ENCODE measurements around the gene TLR4. TPM values are rescaled to one million over a fixed set of nuclear protein-coding genes. Genes with fewer than 3 reads are reported as not detected.

Gene TLR4
- total RNA-seq (1 to 10 TPM in 1 of 2 donors, under 1 TPM in 1; 0.39 to 1.8 TPM), total RNA-seq (0 to 0.08 reads per million in 2 donors)

DNA sequence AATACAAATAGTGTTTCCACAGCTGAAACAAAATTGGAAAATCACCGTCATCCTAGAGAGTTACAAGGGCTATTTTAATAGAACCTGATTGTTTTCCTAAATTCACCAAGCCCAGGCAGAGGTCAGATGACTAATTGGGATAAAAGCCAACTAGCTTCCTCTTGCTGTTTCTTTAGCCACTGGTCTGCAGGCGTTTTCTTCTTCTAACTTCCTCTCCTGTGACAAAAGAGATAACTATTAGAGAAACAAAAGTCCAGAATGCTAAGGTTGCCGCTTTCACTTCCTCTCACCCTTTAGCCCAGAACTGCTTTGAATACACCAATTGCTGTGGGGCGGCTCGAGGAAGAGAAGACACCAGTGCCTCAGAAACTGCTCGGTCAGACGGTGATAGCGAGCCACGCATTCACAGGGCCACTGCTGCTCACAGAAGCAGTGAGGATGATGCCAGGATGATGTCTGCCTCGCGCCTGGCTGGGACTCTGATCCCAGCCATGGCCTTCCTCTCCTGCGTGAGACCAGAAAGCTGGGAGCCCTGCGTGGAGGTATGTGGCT, at the start of gene TLR4:
Gene TLR4, plus strand, starts transcription at position 380 of the 552 bp plus-strand sequence. Its CDS starts 70 bp downstream, at position 450.
- H3K9me3 ChIP-seq (ENCODE audit: control insufficient read depth, low read length, poor library complexity, severe bottlenecking): no peaks in the 10 kb centered on the region
- Mint-ChIP-seq H3K27me3 (no peaks in the 10 kb centered on the region), H3K27ac (no peak within 1 kb of the TSS), H3K36me3 (ENCODE audit: low read depth) (no peaks in the 10 kb centered on the region), H3K4me1 (peaks cover 3% of the 10 kb centered on the region), H3K4me3 (no peak within 1 kb of the TSS)
- peak; percentile 69 for ATAC-seq
- DNase-seq: no peak

DNA sequence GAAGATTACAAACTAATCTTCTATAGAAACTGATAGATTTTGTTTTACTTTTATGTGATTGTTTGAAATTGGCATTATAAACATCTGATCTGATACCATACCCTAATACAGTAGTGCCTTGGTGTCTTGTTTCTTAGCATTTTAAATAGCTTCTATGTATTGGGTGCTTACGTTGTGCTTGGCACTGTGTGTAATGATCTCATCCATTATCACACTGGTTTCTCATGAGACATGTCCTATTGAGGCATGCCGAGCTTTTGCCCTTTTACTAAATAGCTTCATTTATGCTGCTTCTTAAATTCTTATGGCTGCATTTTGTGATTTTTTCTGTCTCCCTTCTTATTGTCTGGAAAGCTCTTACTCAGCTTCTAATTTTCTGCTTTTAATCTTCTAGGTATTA, 48.2 kb upstream of the TLR4 start:
- no peaks in the 10 kb centered on the region for H3K9me3 ChIP-seq (ENCODE audit: control insufficient read depth, low read length, poor library complexity, severe bottlenecking)
- H3K4me1 Mint-ChIP-seq: no peaks in the 10 kb centered on the region
- no peak for DNase-seq
- H3K27me3 Mint-ChIP-seq: peaks cover 19% of the 10 kb centered on the region
- ATAC-seq: no peak
- H3K27ac Mint-ChIP-seq: no peak overlapping the region
- no peaks in the 10 kb centered on the region for H3K36me3 Mint-ChIP-seq (ENCODE audit: low read depth)
- no peak overlapping the region for H3K4me3 Mint-ChIP-seq

DNA sequence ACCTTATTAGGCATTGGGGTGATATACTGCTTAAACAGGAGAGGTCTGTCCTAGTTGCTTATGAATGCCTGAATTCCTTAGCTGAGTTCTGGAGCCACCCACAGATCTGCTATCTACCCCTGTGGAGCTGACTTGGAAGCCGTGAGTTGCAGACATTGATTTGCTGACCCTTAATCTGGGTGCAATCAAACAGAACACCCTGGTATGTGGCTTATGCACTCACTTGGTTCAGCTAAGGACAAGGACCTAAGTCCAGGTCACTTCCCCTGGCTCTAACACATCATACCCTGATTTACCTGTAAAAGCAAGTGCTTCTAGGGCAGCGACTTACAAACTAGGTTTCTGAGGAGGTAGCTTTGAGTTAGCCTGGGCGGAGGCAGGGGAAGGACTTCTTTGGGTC, 41.6 kb upstream of the TLR4 start:
- Mint-ChIP-seq H3K4me1 (no peaks in the 10 kb centered on the region), H3K36me3 (ENCODE audit: low read depth) (no peaks in the 10 kb centered on the region), H3K27me3 (peaks cover 6% of the 10 kb centered on the region), H3K4me3 (no peak overlapping the region), H3K27ac (no peak overlapping the region)
- ATAC-seq (no peak), DNase-seq (no peak)
- H3K9me3 ChIP-seq (ENCODE audit: control insufficient read depth, low read length, poor library complexity, severe bottlenecking): no peaks in the 10 kb centered on the region

DNA sequence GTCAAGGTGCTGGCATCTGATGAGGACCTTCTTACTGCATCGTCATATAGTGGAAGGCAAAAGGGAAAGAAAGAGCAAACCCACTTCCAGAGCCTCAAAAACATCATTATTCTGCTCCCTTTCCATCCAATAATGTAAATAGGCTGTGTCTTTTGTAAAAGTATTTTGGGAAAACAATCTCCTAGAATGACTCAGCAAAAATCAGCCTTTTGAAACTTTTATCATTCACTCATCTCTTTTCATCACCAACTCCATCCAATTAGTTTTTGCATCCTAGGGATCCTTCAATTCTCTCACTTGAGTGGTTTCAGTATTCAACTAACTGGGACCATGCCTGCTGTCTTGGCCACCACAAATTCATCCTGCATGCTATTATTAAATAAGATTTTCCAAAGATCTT, 39.8 kb upstream of the TLR4 start:
- ATAC-seq (no peak), DNase-seq (no peak)
- no peaks in the 10 kb centered on the region for H3K36me3 Mint-ChIP-seq (ENCODE audit: low read depth)
- H3K4me3 Mint-ChIP-seq: no peak overlapping the region
- H3K27me3 Mint-ChIP-seq: peaks cover 6% of the 10 kb centered on the region
- H3K27ac Mint-ChIP-seq: no peak overlapping the region
- H3K4me1 Mint-ChIP-seq: no peaks in the 10 kb centered on the region
- H3K9me3 ChIP-seq (ENCODE audit: control insufficient read depth, low read length, poor library complexity, severe bottlenecking): no peaks in the 10 kb centered on the region

DNA sequence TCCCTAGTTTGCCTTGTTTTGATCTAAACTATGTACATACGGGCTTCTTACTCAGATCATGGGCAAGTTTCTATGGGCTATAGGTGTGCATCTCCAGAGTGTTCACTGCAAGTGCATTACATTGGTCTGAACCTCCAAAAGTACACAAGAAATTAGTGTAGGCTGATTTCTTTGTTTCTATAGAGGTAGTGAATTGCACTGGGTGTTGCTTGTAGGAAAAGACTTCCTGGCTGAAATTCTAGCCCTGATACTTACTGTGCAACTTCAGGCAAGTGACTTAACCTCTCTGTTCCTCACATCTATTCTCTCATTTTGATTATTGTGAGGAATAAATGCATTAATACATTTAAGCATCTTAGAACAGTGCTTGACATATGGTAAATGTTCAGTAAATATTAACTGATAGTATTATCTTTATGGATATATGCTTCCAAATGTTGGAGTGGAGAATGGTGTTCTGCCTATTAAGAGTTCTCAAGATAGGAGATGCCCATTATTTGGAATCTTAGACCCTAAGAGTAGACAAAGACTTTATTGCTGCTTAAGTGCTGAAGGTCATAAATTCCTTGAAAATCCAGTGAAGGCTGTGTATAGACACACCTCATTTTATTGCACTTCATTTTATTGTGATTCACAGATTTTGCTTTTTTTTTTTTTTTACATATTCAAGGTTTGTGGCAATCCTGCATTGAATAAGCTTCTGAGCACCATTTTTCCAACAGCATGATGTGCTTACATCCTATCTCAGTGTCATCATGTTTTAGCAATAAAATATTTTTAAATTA, 38.4 kb upstream of the TLR4 start:
- no peaks in the 10 kb centered on the region for H3K9me3 ChIP-seq (ENCODE audit: control insufficient read depth, low read length, poor library complexity, severe bottlenecking)
- Mint-ChIP-seq H3K27ac (no peak overlapping the region), H3K4me3 (no peak overlapping the region), H3K4me1 (no peaks in the 10 kb centered on the region), H3K27me3 (no peaks in the 10 kb centered on the region), H3K36me3 (ENCODE audit: low read depth) (no peaks in the 10 kb centered on the region)
- DNase-seq (no peak), ATAC-seq (no peak)

DNA sequence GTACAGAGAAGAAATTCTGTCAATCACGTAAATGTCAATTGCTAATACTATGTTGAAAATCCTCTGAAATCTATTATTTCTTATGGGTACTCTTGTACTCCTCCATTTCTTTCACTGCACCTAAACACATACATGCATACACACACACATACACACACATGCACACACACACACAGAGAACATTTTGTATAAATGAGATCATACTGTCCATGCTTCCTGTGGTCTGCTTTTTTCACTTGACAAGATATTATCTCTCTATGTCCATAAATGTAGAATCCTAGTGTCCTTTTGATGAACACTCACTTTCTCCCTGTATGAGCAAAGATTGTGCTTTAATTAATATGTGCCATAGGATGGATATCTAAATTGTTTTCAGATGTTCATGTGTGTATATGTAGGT, 32.7 kb upstream of the TLR4 start:
- ATAC-seq (no peak), DNase-seq (no peak)
- no peak overlapping the region for H3K4me3 Mint-ChIP-seq
- no peaks in the 10 kb centered on the region for H3K36me3 Mint-ChIP-seq (ENCODE audit: low read depth)
- no peaks in the 10 kb centered on the region for H3K4me1 Mint-ChIP-seq
- H3K27ac Mint-ChIP-seq: no peak overlapping the region
- H3K27me3 Mint-ChIP-seq: no peaks in the 10 kb centered on the region
- no peaks in the 10 kb centered on the region for H3K9me3 ChIP-seq (ENCODE audit: control insufficient read depth, low read length, poor library complexity, severe bottlenecking)

DNA sequence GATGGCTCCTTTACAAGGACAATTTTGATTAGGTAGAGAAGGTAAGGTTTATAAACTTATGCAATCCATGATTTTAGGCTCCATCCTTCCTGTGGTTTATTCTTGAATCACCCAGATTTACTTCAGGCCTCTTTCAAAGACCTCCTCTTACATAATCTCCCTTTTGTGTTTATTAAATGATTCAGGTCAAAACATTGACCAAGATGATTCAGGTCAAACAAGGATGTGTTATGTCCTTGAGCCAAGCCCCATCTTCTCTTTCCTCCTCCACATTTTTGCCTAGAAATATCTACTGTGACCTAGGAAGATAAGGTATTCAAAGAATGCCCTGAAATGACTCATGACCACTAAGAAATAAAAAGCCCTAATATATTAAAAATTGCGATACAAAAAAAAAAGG, 31.8 kb upstream of the TLR4 start:
- H3K9me3 ChIP-seq (ENCODE audit: control insufficient read depth, low read length, poor library complexity, severe bottlenecking): no peaks in the 10 kb centered on the region
- no peak for ATAC-seq
- no peaks in the 10 kb centered on the region for H3K36me3 Mint-ChIP-seq (ENCODE audit: low read depth)
- no peaks in the 10 kb centered on the region for H3K27me3 Mint-ChIP-seq
- DNase-seq: no peak
- H3K4me1 Mint-ChIP-seq: no peaks in the 10 kb centered on the region
- H3K27ac Mint-ChIP-seq: no peak overlapping the region
- H3K4me3 Mint-ChIP-seq: no peak overlapping the region

DNA sequence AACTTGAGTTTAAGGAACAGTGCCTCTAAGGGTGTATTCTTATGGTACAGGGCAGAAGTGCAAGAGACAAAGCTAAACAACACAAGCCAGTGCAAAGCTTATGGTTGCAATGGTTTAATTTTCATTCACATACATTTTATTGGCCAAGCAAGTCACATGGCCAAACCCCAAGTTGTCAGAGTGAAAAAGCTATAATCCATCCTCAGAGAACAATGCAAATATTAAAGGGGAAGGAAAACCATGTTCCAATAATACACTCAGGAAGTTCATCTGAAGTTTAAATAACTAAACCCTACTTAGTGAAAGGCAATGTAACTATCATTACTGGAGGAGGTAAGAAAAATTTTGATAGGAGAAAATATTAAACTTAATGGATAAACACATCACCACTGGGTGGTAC, 26.6 kb upstream of the TLR4 start:
- Mint-ChIP-seq H3K4me1 (no peaks in the 10 kb centered on the region), H3K27me3 (no peaks in the 10 kb centered on the region), H3K36me3 (ENCODE audit: low read depth) (no peaks in the 10 kb centered on the region), H3K4me3 (no peak overlapping the region), H3K27ac (no peak overlapping the region)
- DNase-seq (no peak), ATAC-seq (no peak)
- H3K9me3 ChIP-seq (ENCODE audit: control insufficient read depth, low read length, poor library complexity, severe bottlenecking): no peaks in the 10 kb centered on the region

DNA sequence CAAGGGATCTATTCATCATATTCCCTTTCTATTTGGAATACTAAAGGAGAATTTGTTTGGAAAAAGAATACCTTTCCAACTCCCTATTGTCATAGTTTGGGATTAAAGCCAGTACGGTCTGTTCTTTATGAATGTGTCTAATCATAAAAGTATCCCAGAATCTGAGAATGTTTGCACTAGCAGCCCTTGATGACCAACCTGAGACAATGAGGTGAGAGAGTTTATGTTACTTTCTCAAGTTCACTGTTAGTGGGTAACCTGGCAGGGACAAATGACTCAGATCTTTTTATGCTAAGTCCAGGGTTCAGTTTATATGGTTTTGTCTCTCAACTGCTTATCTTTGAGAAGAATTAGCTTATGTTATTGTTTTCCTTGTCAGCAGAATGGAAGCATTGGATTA, 25.3 kb upstream of the TLR4 start:
- Mint-ChIP-seq H3K27me3 (no peaks in the 10 kb centered on the region), H3K27ac (no peak overlapping the region), H3K4me1 (no peaks in the 10 kb centered on the region), H3K4me3 (no peak overlapping the region), H3K36me3 (ENCODE audit: low read depth) (no peaks in the 10 kb centered on the region)
- DNase-seq (no peak), ATAC-seq (no peak)
- H3K9me3 ChIP-seq (ENCODE audit: control insufficient read depth, low read length, poor library complexity, severe bottlenecking): no peaks in the 10 kb centered on the region

DNA sequence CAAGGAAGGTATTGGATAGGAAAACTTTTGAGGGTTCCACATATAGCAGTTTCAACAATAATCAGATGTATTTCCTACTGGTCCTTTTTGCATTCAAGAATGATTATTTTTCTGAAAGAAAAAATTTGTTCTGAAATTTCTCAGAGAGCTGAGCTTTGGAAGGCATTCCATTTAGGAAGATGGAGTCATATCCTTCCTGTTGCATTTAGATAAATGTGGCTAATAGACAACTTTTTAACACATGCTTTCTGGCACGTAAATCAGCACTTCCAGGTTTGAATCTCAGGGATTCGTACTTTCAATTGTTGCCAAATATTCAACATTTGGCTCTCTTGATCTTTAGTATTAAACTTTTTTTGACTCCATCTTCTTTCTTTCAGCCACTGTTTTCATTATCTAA, 24.8 kb upstream of the TLR4 start:
- DNase-seq (no peak), ATAC-seq (no peak)
- H3K4me3 Mint-ChIP-seq: no peak overlapping the region
- no peak overlapping the region for H3K27ac Mint-ChIP-seq
- H3K36me3 Mint-ChIP-seq (ENCODE audit: low read depth): no peaks in the 10 kb centered on the region
- H3K4me1 Mint-ChIP-seq: no peaks in the 10 kb centered on the region
- H3K27me3 Mint-ChIP-seq: no peaks in the 10 kb centered on the region
- no peaks in the 10 kb centered on the region for H3K9me3 ChIP-seq (ENCODE audit: control insufficient read depth, low read length, poor library complexity, severe bottlenecking)

DNA sequence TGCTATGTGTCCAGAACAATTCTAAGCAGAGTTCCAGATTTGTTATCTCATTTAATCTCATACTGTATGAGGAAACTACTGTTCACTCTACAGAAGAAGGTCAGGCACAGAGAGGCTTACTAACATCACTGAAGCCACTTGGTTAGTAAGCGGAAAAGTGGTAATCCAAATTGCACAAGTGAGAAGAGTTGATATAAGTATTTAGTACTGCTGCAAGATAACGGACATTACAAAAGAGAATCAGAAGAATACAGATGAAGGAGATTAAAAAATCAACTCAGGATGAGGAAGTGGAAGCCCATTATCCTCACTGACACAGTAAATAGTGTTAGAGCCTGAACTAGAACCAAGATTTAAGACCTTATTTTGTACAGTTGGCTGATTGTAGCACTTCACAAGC, 22.3 kb upstream of the TLR4 start:
- Mint-ChIP-seq H3K27ac (no peak overlapping the region), H3K36me3 (ENCODE audit: low read depth) (peaks cover 2% of the 10 kb centered on the region), H3K4me1 (no peaks in the 10 kb centered on the region), H3K27me3 (peaks cover 9% of the 10 kb centered on the region), H3K4me3 (no peak overlapping the region)
- ATAC-seq: peak; percentile 27
- H3K9me3 ChIP-seq (ENCODE audit: control insufficient read depth, low read length, poor library complexity, severe bottlenecking): no peaks in the 10 kb centered on the region
- no peak for DNase-seq

DNA sequence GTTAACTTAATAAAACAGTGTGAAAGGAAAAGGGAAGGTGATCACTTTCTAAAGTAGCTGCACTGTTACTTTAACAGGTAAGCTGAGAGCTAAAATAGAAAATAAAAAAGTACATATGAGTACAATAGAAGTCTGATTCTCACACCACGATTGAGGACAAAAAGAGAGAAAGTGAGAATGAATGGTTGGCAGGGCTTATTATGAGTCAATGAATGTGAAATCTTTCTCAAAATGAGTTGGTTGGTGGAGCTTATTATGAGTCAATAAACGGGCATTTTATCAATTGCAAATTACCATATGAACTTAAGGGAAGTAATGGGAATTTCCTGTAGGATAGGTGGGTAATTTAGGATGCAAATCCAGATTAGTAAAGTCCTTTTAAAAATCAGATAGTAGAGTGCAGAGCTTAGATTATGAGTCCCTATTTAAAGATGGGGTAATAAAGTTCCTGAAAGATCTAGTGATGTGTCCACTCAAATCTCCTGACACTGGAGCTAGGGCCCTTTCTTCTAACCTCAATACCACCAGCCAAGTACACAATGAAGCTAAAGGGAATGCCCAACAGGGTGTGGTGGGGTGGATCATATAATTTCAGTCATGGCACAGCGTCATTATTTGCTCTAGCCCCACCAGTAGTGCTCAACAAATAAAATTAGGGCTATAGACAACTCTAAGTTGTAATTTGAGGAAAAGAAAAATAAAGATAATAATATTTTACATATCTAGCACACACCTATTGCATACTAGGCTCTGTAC, 21.1 kb upstream of the TLR4 start:
- no peak for ATAC-seq
- no peak for DNase-seq
- Mint-ChIP-seq H3K4me3 (no peak overlapping the region), H3K27ac (no peak overlapping the region), H3K27me3 (peaks cover 9% of the 10 kb centered on the region), H3K36me3 (ENCODE audit: low read depth) (peaks cover 2% of the 10 kb centered on the region), H3K4me1 (no peaks in the 10 kb centered on the region)
- H3K9me3 ChIP-seq (ENCODE audit: control insufficient read depth, low read length, poor library complexity, severe bottlenecking): no peaks in the 10 kb centered on the region

DNA sequence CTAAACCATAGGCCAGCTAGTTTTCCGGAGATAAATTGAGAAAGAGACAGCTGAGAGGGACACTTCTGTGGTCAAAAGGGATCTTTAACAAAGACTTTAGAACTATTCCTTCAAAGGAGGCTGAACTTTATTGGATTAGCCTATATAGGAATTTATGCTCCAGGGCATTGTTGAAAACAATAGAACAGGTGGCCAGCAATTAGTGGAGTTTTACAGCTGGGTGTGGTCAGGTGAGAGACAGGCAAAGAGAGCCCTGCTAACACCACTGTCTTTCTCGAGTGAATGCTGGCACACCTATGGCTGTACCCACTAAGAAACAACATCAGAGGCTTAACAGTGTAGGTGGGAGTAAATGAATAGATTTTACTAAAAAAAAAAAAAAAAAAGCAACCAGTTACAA, 16.7 kb upstream of the TLR4 start:
- no peak for DNase-seq
- H3K36me3 Mint-ChIP-seq (ENCODE audit: low read depth): peaks cover 2% of the 10 kb centered on the region
- no peaks in the 10 kb centered on the region for H3K4me1 Mint-ChIP-seq
- no peaks in the 10 kb centered on the region for H3K9me3 ChIP-seq (ENCODE audit: control insufficient read depth, low read length, poor library complexity, severe bottlenecking)
- H3K27ac Mint-ChIP-seq: no peak overlapping the region
- no peak overlapping the region for H3K4me3 Mint-ChIP-seq
- peaks cover 9% of the 10 kb centered on the region for H3K27me3 Mint-ChIP-seq
- no peak for ATAC-seq

Measured in T-helper 17 cell (primary cell).